ENCODE measurements around the gene TMOD1.

TMOD1 gene

GRCh38 chr9:97647996-97648395 lies 146.5 kb downstream of the TMOD1 start:
- DNase-seq = no peak

Data from CD4-positive, alpha-beta T cell treated with Interleukin-1 beta for 1 hour (primary cell).